Measurements from ENCODE around the gene C17orf113. TPM values are rescaled to one million over a fixed set of nuclear protein-coding genes. Genes with fewer than 3 reads are reported as not detected.

C17orf113 gene
- total RNA-seq, 4 donors from 2014 or later, result 0.09 to 0.63 (median 0.19) TPM

DNA sequence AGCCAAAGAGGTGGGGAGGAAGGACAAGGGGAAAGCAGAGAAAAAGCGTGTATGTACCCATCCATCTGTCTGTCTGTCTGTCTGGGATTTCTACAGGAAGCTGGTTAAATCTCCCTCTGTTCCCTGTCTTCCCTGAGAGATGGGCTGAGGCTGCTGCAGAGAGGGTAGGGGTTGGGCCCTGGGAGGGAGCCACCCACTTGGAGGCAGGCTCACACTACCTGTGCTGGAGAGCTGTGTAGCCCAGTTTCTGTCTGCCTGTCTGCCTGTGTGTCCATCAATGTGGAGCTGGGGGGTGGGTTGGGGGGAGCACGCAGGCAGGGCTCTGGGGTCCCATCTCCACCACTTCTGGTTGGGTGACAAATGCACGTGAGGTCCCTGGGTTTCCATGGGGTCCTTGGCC is 18.6 kb upstream of the C17orf113 start:
- TF ChIP-seq CTCF (IDR thresholded peaks at IDR 0.05), result no peak
- ATAC-seq (ENCODE audit: low FRiP score) (no peak), DNase-seq (ENCODE audit: low spot score) (no peak)

DNA sequence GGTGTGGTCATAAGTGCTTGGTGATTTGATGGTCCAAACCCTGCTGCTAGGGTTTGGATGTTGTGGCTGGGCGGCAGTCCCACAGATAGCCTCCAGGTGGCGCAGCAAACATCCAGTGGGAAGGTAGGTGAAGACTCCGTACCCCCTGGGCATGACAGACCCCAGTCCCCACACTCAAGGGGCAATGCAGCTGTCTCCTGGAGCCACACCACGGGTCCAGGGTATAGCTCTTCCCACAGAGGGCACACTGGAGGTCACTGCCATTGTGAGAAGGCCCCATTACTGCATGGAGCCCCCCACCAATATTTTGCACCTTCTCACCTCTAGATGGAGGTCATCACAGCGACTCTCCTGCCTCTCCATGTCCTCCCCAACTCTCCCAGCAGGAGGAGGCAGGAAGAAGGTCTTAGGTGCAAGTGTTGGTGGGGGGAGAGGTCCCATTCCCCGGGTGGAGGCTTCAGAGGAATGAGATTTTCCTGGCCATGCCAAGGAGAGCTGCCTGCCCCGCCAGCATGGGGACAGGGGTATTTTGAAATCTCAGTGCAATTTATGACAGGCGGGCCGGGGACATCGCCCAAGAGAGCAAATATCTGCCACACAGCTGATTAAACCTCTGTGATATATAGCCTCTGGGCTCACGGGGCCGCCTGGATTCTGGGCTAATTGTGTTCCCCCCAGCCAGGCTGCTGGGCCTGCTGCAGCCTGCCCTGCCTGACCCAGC is 17.1 kb upstream of the C17orf113 start:
- DNase-seq (ENCODE audit: low spot score), result peak; percentile 54
- no peak for ATAC-seq (ENCODE audit: low FRiP score)
- TF ChIP-seq CTCF (IDR thresholded peaks at IDR 0.05), result peak in 1 of 3 donors; percentile 52

- no peak for DNase-seq (ENCODE audit: low spot score)
- no peak for TF ChIP-seq CTCF (IDR thresholded peaks at IDR 0.05)
- no peak for ATAC-seq (ENCODE audit: low FRiP score)
Observed at GRCh38 chr17:42065201-42065600, 14.8 kb upstream of the C17orf113 start.

GRCh38 chr17:42062681-42063080 is 12.3 kb upstream of the C17orf113 start:
- DNase-seq (ENCODE audit: low spot score), result no peak
- no peak for TF ChIP-seq CTCF (IDR thresholded peaks at IDR 0.05)

GRCh38 chr17:42061646-42062487 is 11.5 kb upstream of the C17orf113 start:
- TF ChIP-seq CTCF (IDR thresholded peaks at IDR 0.05), result no peak
- no peak for DNase-seq (ENCODE audit: low spot score)
- no peak for ATAC-seq (ENCODE audit: low FRiP score)

More at GRCh38 chr17:42062681-42063080, 12.3 kb upstream of the C17orf113 start:
- ATAC-seq (ENCODE audit: low FRiP score), result no peak

DNA sequence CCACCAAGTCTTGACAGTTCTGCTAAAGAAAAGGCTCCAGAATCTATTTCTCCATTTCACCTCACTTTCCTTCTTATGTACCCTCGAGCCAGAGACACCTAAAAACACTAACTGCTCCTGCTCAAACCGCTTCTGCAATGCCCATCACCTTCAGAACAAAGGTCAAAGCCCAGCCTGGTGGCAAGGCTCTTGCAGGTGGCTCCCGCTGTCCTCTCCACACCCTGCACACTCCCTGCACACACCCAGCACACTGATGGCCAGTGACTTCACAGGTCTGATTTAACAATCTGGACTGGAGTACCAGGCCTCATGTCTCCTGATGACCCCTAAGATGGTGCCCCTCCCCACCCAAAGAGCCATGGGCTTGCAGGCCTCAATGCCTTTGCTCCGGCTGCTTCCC is 9.8 kb upstream of the C17orf113 start:
- ATAC-seq (ENCODE audit: low FRiP score) (no peak), DNase-seq (ENCODE audit: low spot score) (no peak)
- TF ChIP-seq CTCF (IDR thresholded peaks at IDR 0.05), result no peak
